GM12891 (cell line): ENCODE data around the gene SGSH.

Experiments
- DNase-seq: peaks from one replicate; pipeline ENCODE4 v3.0.0; 2011; ENCODE audit warnings: low spot score; ENCODE audit not compliant: insufficient read length
- FAIRE-seq: peaks from 2 replicates; lab custom pipeline; 2011; peaks lifted over from hg19 to GRCh38; lab: Jason Lieb, UNC
- PAX5 ChIP-seq: IDR thresholded peaks from 2 replicates; pipeline ENCODE4 v1.6.1; 2011; ENCODE audit warnings: low read length, moderate library complexity, mild to moderate bottlenecking; ENCODE audit not compliant: insufficient read depth, severe bottlenecking
- POLR2A ChIP-seq: IDR thresholded peaks from 2 replicates; pipeline ENCODE4 v1.6.1; 2011; ENCODE audit warnings: low read depth, low read length, control low read depth
- POLR2AphosphoS5 ChIP-seq: IDR thresholded peaks from 2 replicates; pipeline ENCODE4 v1.6.1; 2011; ENCODE audit warnings: low read depth, low read length, control low read depth
- POU2F2 ChIP-seq: IDR thresholded peaks from 2 replicates; pipeline ENCODE4 v1.6.1; 2011; ENCODE audit warnings: low read depth, mild to moderate bottlenecking, control low read depth, low read length, moderate library complexity
- SPI1 ChIP-seq: IDR thresholded peaks from 2 replicates; pipeline ENCODE4 v1.6.1; 2011; ENCODE audit warnings: low read depth, low read length, control low read depth
- TAF1 ChIP-seq: IDR thresholded peaks from 2 replicates; pipeline ENCODE4 v1.6.1; 2011; ENCODE audit warnings: low read depth, low read length, control low read depth

The SGSH gene

GRCh38 chr17:80212962-80213642, 7.0 kb downstream of the SGSH start:
- FAIRE-seq: no peak
- TF ChIP-seq PAX5 (no peak), POLR2AphosphoS5 (no peak), TAF1 (no peak), SPI1 (no peak), POLR2A (no peak), POU2F2 (no peak)
- DNase-seq: no peak

- no peak for FAIRE-seq
- TF ChIP-seq SPI1: no peak
- TF ChIP-seq POLR2A: no peak
- no peak for TF ChIP-seq POU2F2
- TF ChIP-seq PAX5: no peak
- no peak for TF ChIP-seq TAF1
- TF ChIP-seq POLR2AphosphoS5: no peak
- DNase-seq: no peak
Observed at GRCh38 chr17:80212511-80212910, 7.6 kb downstream of the SGSH start.

- FAIRE-seq (no peak), DNase-seq (no peak)
Observed at GRCh38 chr17:80212109-80212508, 8.0 kb downstream of the SGSH start.

GRCh38 chr17:80210348-80211108, 9.6 kb downstream of the SGSH start:
- FAIRE-seq (no peak), DNase-seq (no peak)
- TF ChIP-seq POLR2A: no peak
- no peak for TF ChIP-seq PAX5
- no peak for TF ChIP-seq TAF1
- no peak for TF ChIP-seq POU2F2
- TF ChIP-seq POLR2AphosphoS5: no peak
- no peak for TF ChIP-seq SPI1

More at GRCh38 chr17:80212109-80212508, 8.0 kb downstream of the SGSH start:
- TF ChIP-seq POLR2AphosphoS5 (no peak), PAX5 (no peak), SPI1 (no peak), POLR2A (no peak), TAF1 (no peak), POU2F2 (no peak)

- no peak for FAIRE-seq
- TF ChIP-seq POLR2AphosphoS5 (no peak), TAF1 (no peak), PAX5 (no peak), POU2F2 (no peak), SPI1 (no peak), POLR2A (no peak)
- no peak for DNase-seq
Observed at GRCh38 chr17:80209765-80210164, 10.4 kb downstream of the SGSH start.

- FAIRE-seq (no peak), DNase-seq (no peak)
- TF ChIP-seq POLR2A: no peak
Observed at GRCh38 chr17:80208050-80208449, 12.1 kb downstream of the SGSH start.

GRCh38 chr17:80205811-80206210, 14.3 kb downstream of the SGSH start:
- no peak for DNase-seq
- FAIRE-seq: no peak
- TF ChIP-seq SPI1: no peak
- TF ChIP-seq PAX5: no peak
- TF ChIP-seq POU2F2: no peak
- TF ChIP-seq POLR2AphosphoS5: no peak
- no peak for TF ChIP-seq TAF1
- no peak for TF ChIP-seq POLR2A

- TF ChIP-seq POU2F2 (no peak), TAF1 (no peak)
- no peak for FAIRE-seq
- DNase-seq: no peak
Observed at GRCh38 chr17:80204626-80205468, 15.3 kb downstream of the SGSH start.

- DNase-seq (no peak), FAIRE-seq (no peak)
Observed at GRCh38 chr17:80203471-80203963, 16.6 kb downstream of the SGSH start.

More at GRCh38 chr17:80203471-80203963, 16.6 kb downstream of the SGSH start:
- TF ChIP-seq PAX5 (no peak), POU2F2 (no peak), TAF1 (no peak), SPI1 (no peak), POLR2AphosphoS5 (no peak), POLR2A (no peak)
